Activated CD8-positive, alpha-beta T cell treated with anti-CD3 and anti-CD28 coated beads for 36 hours (primary cell): ENCODE measurements around the gene SLC35G6. TPM values are rescaled to one million over a fixed set of nuclear protein-coding genes. Genes with fewer than 3 reads are reported as not detected.
A peak's percentile ranks its signal among the peaks of the same experiment; 100 is the strongest.
"Not testable (repeated sequence)": the region's sequence is repeated elsewhere in the genome, so short reads cannot be mapped to it uniquely, and the experiment has no call there.

Experiments used
- ATAC-seq: fragments of 200-7000 bp; cut with Tn5 transposase; one replicate; pipeline ENCODE4 v1.10.0; 2021; ENCODE audit warnings: mild to moderate bottlenecking, moderate library complexity
- CTCF ChIA-PET: fragments of 350-600 bp; sonication (Branson Sonifier 250); formaldehyde crosslinking; loops from one replicate; lab custom pipeline; 2021; ENCODE audit warnings: antibody characterized with exemption; lab: Charles Lee
- POLR2A ChIA-PET: fragments of 350-600 bp; sonication (Branson Sonifier 250); formaldehyde crosslinking; loops from one replicate; lab custom pipeline; 2021; ENCODE audit warnings: antibody characterized with exemption; lab: Charles Lee
- DNase-seq: peaks from one replicate; pipeline ENCODE4 v3.0.0-alpha.2; 2020
- H3K27ac Mint-ChIP-seq: one replicate; pipeline ENCODE4 v1.8.0; 2021; ENCODE audit warnings: mild to moderate bottlenecking, mixed read lengths
- H3K27me3 Mint-ChIP-seq: one replicate; pipeline ENCODE4 v1.8.0; 2021; ENCODE audit warnings: mixed read lengths
- H3K36me3 Mint-ChIP-seq: one replicate; pipeline ENCODE4 v1.8.0; 2021; ENCODE audit warnings: low read depth, mixed read lengths
- H3K4me1 Mint-ChIP-seq: one replicate; pipeline ENCODE4 v1.8.0; 2021; ENCODE audit warnings: low read depth, mixed read lengths
- H3K4me3 Mint-ChIP-seq: one replicate; pipeline ENCODE4 v1.8.0; 2021; ENCODE audit warnings: mild to moderate bottlenecking, moderate library complexity, mixed read lengths
- H3K9me3 Mint-ChIP-seq: one replicate; pipeline ENCODE4 v1.8.0; 2021; ENCODE audit warnings: mixed read lengths
- intact Hi-C: fragments of 100-400 bp; cut with micrococcal nuclease; formaldehyde crosslinking; loops from one replicate; pipeline ENCODE4 v1.10.0; 2022
- total RNA-seq, 2 experiments: library from RNA; stranded (reverse); gene quantifications; one replicate each; pipeline ENCODE4 v1.2.3, GENCODE V29; 2021
- TF ChIP-seq, protein P1 (sequence below): fragments of 200-600 bp; IDR thresholded peaks from one replicate; pipeline ENCODE4 v1.8.0; 2022; ENCODE audit warnings: antibody characterized with exemption, mild to moderate bottlenecking

Gene SLC35G6
- total RNA-seq, 2 experiments from 2014 or later: not detected

DNA sequence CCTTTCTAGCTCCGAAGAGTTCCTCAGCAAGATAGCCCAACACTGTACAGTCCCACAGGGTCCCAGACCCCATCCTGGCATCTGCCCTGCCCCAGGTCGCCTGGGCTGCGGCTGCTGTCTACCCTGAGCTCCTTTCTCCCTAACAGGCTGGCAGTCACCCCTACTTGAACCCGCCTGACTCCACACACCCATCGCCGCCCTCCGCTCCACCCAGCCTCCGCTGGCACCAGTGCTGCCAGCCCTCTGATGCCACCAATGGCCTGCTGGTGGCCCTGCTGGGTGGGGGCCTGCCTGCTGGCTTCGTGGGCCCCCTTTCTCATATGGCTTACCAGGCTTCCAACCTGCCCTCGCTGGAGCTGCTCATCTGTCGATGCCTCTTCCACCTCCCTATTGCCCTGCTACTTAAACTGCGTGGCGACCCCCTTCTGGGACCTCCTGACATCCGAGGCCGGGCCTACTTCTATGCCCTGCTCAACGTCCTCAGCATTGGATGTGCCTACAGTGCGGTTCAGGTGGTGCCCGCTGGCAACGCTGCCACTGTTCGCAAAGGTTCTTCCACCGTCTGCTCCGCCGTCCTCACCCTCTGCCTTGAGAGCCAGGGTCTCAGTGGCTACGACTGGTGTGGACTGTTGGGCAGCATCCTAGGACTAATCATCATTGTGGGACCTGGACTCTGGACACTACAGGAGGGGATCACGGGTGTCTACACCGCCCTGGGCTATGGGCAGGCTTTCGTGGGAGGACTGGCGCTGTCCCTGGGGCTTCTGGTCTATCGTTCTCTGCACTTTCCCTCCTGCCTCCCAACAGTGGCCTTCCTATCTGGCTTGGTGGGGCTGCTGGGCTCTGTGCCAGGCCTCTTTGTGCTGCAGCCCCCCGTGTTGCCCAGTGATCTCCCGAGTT lies 846 bp downstream of the SLC35G6 start:
- Mint-ChIP-seq H3K4me1 (peaks cover 60% of the 10 kb centered on the region), H3K27ac (peak overlapping the region; percentile 99), H3K4me3 (peak overlapping the region; percentile 96), H3K36me3 (peaks cover 30% of the 10 kb centered on the region)
- intact Hi-C loops: loop anchor here (5.0 to 10.0 kb wide), 2 partner anchors 45 to 127 kb away; partner anchors contain the start of genes FGF11, KCTD11, TMEM102 and TMEM95
- not testable (repeated sequence) for H3K27me3 Mint-ChIP-seq, H3K9me3 Mint-ChIP-seq, ATAC-seq, DNase-seq
- CTCF ChIA-PET: interaction anchor here (1.0 to 6.6 kb wide), 2 partner anchors 32 to 45 kb away, joined by 4 to 49 read pairs; partner anchors contain the start of gene TMEM102
- POLR2A ChIA-PET: interaction anchor here (0.6 to 7.2 kb wide), 3 partner anchors 45 to 205 kb away, joined by 4 to 67 read pairs (median 4); partner anchors contain the start of gene TMEM102

DNA sequence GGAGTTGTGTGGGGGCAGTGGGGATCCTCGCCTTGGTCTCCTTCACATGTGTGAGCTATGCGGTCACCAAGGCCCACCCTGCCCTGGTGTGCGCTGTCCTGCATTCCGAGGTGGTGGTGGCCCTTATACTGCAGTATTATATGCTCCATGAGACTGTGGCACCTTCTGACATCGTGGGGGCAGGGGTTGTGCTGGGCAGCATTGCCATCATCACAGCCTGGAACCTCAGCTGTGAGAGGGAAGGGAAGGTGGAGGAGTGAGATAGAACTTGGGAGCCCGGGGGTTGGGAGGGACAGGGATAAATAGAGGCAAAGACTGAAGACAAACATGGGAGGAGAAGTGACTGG lies 1.5 kb downstream of the SLC35G6 start:
- H3K36me3 Mint-ChIP-seq: peaks cover 34% of the 10 kb centered on the region
- POLR2A ChIA-PET: interaction anchor here (4.2 kb wide), 1 partner anchor 47 kb away, joined by 55 read pairs; the partner anchor contains the start of gene TMEM102
- H3K9me3 Mint-ChIP-seq, CTCF ChIA-PET, H3K27me3 Mint-ChIP-seq, DNase-seq, ATAC-seq: not testable (repeated sequence)
- intact Hi-C loops: loop anchor here (5.0 to 10.0 kb wide), 2 partner anchors 45 to 128 kb away; partner anchors contain the start of genes FGF11, KCTD11, TMEM102 and TMEM95
- H3K4me3 Mint-ChIP-seq: peak overlapping the region; percentile 96
- peak overlapping the region; percentile 99 for H3K27ac Mint-ChIP-seq
- peaks cover 60% of the 10 kb centered on the region for H3K4me1 Mint-ChIP-seq

DNA sequence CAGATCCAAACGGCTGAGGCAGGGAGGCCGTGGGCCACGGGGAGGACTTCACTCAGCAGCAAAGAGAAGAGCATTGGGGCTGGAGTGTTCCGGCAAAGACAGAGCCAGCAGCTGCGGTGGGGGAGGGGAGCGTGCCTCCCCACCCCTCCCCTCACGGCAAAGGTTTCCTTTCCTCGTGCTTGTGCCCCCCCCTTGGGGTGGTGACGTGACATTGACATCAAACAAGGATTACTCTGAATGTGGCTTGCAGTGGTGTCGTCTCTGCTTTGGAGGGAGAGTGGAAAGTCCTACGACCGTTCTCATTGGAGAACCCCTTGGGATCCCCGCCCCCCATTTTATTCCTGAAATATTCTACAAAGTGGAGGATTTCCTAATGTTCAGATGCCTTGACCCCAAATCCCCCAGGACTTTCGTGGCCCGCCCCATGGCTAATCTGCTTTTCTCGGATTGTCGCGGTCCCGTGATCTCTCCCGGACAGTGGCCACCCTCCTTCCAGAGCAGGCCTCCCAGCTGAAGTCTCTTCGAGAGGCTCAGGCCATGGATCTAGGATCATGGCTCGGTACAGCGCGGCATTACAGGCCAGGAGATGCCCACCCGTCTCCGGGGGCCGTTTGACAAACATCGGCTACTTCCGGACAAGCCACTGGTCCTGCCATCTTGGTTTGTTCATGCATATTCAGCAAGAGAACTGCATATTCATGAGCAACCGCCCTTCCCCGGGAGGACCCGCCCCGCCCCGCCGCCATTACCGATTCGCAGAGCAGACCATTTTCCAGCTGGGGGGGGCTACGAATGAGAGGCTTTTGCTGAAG lies 2.2 kb downstream of the SLC35G6 start:
- TF ChIP-seq, protein P1, sequence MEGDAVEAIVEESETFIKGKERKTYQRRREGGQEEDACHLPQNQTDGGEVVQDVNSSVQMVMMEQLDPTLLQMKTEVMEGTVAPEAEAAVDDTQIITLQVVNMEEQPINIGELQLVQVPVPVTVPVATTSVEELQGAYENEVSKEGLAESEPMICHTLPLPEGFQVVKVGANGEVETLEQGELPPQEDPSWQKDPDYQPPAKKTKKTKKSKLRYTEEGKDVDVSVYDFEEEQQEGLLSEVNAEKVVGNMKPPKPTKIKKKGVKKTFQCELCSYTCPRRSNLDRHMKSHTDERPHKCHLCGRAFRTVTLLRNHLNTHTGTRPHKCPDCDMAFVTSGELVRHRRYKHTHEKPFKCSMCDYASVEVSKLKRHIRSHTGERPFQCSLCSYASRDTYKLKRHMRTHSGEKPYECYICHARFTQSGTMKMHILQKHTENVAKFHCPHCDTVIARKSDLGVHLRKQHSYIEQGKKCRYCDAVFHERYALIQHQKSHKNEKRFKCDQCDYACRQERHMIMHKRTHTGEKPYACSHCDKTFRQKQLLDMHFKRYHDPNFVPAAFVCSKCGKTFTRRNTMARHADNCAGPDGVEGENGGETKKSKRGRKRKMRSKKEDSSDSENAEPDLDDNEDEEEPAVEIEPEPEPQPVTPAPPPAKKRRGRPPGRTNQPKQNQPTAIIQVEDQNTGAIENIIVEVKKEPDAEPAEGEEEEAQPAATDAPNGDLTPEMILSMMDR: no peak
- Mint-ChIP-seq H3K27ac (peak overlapping the region; percentile 99), H3K4me1 (peaks cover 56% of the 10 kb centered on the region), H3K36me3 (peaks cover 29% of the 10 kb centered on the region), H3K9me3 (no peaks in the 10 kb centered on the region), H3K27me3 (no peaks in the 10 kb centered on the region), H3K4me3 (peak overlapping the region; percentile 96)
- peak; percentile 98 for DNase-seq
- CTCF ChIA-PET: interaction anchor here (1.1 to 2.6 kb wide), 2 partner anchors 47 to 77 kb away, joined by 4 to 14 read pairs; partner anchors contain the start of gene SENP3
- intact Hi-C loops: loop anchor here (5.0 to 10.0 kb wide), 2 partner anchors 46 to 129 kb away; partner anchors contain the start of genes FGF11, KCTD11, TMEM102 and TMEM95
- POLR2A ChIA-PET: interaction anchor here (0.7 to 4.2 kb wide), 27 partner anchors 11 to 235 kb away, joined by 3 to 55 read pairs (median 7); partner anchors contain the start of genes ACAP1, FGF11, MPDU1 and PLSCR3
- ATAC-seq: peak; percentile 60

DNA sequence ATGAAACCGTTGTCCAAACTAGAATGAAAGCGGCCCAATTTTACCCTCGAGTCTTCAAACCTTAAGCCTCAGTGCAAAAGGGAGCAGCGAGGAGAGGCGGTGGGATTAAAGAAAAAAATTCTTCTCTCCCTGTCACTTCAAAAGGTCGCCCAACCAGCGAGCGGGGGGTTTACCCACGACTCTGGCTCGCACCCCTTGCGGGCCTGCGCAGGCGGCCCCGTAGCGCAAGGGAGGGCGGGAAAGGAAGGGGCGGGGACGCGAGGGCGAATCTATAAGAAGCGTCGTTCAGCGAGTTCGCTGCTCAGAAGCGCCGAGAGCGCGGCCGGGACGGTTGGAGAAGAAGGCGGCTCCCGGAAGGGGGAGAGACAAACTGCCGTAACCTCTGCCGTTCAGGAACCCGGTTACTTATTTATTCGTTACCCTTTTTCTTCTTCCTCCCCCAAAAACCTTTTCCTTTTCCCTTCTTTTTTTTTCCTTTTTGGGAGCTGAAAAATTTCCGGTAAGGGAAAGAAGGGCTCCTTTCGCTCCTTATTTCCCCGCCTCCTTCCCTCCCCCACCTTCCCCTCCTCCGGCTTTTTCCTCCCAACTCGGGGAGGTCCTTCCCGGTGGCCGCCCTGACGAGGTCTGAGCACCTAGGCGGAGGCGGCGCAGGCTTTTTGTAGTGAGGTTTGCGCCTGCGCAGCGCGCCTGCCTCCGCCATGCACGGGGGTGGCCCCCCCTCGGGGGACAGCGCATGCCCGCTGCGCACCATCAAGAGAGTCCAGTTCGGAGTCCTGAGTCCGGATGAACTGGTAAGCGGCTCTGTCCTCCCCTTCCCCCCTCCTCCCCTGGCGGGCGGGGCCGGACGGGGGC lies 3.0 kb downstream of the SLC35G6 start, which contains the start of gene POLR2A:
Gene POLR2A (plus strand): TSS at position 300 of the 852 bp plus-strand sequence.
- DNase-seq: peak; percentile 96
- H3K9me3 Mint-ChIP-seq: no peaks in the 10 kb centered on the region
- no peaks in the 10 kb centered on the region for H3K27me3 Mint-ChIP-seq
- CTCF ChIA-PET: interaction anchor here (1.0 to 3.5 kb wide), 5 partner anchors 48 to 131 kb away, joined by 3 to 27 read pairs (median 4); partner anchors contain the start of genes SENP3 and TMEM102
- intact Hi-C loops: loop anchor here (5.0 to 10.0 kb wide), 2 partner anchors 47 to 129 kb away; partner anchors contain the start of genes FGF11, KCTD11, TMEM102 and TMEM95
- H3K4me3 Mint-ChIP-seq: peak within 1 kb of the TSS; percentile 96
- POLR2A ChIA-PET: interaction anchor here (0.7 to 4.2 kb wide), 39 partner anchors 8 to 236 kb away, joined by 3 to 55 read pairs (median 6); partner anchors contain the start of genes ACAP1, FGF11, MPDU1 and PLSCR3
- H3K36me3 Mint-ChIP-seq: peaks cover 35% of the 10 kb centered on the region
- ATAC-seq: peak; percentile 67
- peaks cover 63% of the 10 kb centered on the region for H3K4me1 Mint-ChIP-seq
- peak within 1 kb of the TSS; percentile 99 for H3K27ac Mint-ChIP-seq
- TF ChIP-seq, protein P1: no peak
